AG08396 (cell line): ENCODE measurements around the gene ASIC5.
"Not testable (repeated sequence)": the region's sequence is repeated elsewhere in the genome, so short reads cannot be mapped to it uniquely, and the experiment has no call there.

Experiments used
- DNase-seq: peaks from one replicate; pipeline ENCODE4 v3.0.0; 2012; ENCODE audit warnings: low spot score, mixed read lengths

ASIC5 gene, protein sequence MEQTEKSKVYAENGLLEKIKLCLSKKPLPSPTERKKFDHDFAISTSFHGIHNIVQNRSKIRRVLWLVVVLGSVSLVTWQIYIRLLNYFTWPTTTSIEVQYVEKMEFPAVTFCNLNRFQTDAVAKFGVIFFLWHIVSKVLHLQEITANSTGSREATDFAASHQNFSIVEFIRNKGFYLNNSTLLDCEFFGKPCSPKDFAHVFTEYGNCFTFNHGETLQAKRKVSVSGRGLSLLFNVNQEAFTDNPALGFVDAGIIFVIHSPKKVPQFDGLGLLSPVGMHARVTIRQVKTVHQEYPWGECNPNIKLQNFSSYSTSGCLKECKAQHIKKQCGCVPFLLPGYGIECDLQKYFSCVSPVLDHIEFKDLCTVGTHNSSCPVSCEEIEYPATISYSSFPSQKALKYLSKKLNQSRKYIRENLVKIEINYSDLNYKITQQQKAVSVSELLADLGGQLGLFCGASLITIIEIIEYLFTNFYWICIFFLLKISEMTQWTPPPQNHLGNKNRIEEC

DNA sequence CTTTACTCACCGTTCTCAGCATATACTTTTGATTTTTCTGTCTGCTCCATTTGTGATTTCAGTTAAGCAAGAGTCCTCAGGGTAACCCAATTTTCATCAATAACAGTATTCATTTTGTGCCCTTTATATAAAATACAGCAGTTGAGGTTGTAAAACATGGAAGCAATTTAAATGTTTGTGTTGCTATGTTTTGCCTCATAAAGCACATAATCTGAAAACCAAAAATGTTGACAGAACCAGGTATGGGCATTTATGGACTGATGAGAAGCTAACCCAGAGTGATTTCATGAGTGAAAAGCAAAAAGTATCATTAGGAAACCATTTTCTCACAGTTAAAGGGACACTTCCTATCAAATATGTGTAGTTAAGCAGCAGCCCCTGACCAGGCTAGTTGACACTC is at the start of gene ASIC5:
Gene ASIC5, minus strand, starts transcription at position 101 of the 400 bp plus-strand sequence. Its CDS starts 51 bp downstream, at position 50.
- no peak for DNase-seq

DNA sequence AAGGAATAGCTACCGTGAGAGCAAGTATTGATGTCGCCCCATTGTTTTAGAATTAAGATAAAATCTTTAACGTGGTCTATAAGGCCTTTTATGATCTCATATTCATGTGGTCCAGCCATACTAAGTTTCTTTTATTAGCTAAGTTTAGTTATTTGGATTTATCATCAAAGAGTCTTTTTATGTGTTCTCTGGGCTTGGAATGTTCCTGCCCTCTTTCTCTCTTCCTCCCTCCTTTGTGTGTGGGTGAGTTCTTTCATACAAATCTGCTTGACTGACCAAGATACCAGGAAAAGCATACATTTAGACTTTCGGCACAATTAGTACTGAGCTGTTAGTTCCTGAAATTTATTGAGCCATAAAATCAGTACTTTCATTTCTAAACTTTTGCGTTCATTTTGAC is 48.7 kb upstream of the ASIC5 start:
- no peak for DNase-seq

DNA sequence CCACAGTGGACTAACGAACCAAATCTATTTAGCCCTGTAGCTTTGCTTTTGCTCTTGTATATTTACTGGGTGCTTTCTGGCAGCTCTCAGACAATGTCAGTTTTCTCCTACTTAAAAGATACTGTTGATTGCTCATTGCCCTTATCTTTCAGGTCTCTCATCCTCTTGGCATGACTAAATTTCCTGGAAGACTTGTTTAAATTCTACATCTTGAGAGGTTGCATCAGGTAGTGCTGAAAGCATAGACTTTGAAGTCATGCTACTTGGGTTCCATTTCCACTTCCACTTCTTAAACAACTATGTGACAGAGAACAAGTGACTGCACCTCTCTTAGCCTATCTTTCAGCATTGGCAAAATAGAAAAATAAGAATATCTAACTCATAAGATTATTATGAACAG is 45.8 kb upstream of the ASIC5 start:
- no peak for DNase-seq

DNA sequence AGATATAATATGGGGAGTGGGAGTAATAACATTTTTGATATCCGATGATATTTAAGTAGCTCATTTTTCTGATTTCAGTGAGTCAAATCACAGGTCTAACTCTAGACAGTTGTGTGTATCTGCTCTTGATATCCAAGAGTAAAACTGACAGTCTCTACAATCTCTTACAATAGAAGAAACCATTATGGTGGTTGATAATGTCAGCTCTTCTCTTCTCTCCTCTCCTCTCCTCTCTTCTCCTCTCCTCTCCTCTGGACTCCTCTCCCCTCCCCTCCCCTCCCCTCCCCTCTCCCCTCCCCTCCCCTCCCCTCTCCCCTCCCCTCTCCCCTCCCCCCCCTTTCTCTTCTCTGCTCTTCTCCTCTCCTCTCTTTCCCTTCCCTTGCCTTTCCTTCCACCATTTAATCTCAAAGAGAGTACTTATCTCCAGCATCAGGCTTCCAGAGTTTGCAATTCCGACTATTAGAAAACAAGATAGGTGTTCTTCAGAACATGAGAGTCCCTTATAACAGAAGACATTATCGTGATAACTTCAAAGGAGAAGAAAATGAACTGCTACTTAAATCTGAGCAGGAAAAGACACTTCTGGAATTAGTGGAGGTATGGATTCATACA is 43.6 kb upstream of the ASIC5 start:
- no peak for DNase-seq

DNA sequence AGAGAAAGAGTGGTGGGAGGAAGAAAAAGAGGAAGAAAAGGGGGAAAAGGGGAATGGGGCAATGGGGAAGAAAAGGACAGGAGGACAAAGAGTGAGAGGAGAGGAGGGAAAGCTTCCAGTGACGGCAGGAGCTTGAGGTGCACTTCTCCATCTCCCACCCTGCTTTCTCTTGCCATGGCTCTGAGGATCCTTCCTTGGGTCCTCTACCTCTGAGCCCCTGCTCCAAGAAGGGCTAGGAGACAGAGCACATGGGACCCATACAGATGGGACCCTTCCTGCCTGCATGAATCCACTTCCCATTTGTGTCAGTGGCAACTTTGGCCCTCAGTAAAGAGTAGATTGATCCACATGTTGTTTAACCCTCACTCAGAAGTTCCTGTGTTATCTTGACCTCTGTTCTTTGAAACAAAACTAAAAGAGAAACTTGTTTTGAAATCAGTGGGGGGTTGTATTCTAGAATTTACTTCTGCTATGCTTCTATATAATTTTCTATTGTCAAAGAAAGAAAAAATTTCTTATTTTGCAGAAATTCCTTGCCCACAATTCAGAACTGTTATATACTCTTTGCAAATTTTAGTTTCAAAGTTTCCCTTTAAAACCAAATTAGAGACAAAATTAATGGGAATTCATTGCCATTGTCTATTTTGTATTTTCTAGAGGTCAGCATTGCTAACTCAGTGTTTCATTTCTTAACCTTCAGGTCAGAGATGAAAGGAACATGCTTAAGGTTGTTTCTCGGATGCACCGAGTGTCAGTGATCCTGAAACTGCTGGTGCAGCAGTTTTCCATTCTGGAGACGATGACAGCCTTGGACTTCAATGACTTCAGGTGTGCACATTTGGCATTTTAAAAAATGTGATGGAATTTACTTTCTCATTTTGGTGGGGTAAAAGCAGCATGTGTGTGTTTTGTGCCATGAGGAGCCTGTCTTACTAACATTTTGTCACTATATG is 42.4 kb upstream of the ASIC5 start:
- no peak for DNase-seq

DNA sequence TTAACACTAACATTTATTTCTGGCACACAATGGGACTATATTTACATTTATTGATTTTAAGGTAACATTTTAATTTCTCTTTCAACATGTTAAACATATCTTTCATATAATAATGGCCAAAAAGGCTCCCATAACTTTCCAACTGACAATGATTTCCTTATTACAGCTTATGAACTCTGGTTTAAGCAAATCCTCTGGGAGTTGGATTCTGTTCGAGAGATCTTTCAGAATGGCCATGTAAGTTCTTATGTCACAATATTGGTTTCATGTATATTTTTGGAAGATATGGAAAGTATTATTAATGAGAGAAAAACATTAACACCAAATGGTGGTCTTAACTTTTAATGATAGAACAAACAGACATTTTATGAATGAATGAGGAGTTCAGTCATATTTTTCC is 41.5 kb upstream of the ASIC5 start:
- no peak for DNase-seq

DNA sequence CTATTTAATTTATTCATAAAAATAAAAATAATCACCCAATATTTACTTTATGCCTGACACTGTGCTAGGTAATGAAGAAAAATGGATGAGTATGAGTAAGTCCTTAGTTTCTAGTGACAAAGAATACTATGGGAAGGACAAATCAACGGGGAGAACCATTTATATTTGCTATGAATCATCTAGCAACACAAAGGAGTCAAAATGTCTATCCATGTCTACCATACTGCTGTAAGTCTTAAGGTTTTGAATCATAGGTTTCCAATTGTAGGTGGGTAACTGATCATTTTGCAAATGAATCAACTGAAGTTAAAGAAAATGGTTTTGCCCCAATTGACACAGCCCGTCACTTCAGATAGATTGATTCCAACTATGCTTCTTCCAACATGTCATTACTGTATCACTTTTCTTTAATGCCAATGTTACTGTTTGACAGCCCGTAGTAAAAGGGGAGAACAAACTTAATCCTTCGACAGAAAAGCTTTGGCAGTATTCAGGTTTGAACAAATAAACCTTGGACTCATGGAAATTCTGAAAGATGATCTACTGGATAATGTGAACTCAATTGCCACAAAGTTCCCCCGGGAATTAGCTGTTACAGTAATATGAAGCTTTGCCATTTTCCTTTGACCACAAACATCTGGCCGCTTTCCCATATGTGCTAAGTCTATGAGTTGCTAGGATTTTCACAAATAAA is 40.6 kb upstream of the ASIC5 start:
- DNase-seq: peak; percentile 75

DNA sequence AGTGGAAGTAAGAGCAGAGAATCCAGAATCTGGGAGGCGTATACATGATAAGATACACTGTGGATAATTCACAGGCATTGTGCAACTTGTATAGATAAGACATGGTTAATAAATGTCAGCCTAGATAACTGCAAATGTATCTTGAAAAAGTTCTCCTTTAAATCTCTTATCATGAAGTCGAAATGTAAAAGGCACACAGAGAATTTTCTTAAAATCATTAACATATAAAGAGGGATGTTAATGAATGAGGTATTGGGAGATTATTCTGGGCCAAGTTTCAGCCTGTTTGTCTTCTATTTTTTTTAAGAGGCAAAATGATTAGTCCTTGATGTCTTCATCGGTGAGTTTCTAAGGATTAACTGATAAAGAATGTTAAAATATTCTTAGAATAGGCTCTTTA is 38.3 kb upstream of the ASIC5 start:
- DNase-seq: no peak

DNA sequence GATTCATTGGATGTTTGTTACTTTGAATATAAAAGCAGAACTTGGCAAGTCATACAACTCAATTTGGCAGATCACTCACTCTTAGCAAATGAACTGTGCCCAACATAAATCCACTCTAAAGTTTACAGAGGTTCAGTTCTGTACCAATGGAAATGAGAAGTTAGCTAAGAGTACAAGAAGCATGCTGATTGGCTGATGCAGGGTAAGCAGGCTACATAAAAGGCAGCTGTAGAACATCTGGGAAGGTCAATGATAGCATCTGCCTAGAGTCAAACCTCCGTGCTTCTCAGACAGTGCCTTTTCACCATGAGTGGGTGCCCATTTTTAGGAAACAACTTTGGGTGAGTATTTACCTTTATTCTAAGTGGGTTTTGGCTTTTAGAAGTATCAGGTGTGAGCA is 37.4 kb upstream of the ASIC5 start, which contains the start of gene TDO2:
Gene TDO2, plus strand, starts transcription at position 244 of the 400 bp plus-strand sequence. Its CDS starts 63 bp downstream, at position 307.
- no peak for DNase-seq

DNA sequence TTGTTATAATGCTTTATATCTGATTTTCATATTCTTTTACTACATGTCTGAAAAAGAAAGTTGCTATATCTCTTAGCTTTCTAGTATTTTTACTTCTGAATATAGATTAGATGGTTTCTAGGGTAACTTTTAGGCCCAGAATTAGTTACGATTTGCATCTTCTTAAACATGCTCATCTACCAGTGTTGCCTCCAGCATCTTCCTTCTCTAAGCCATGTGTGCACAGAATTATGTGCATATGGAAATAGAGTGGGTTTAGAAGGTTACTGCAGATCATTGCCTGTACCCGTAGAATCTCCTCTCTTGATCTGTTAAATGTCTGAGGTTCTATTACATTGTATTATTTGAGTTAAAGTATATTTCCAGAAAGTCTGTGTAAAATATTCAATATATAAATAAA is 34.9 kb upstream of the ASIC5 start:
- DNase-seq: no peak

DNA sequence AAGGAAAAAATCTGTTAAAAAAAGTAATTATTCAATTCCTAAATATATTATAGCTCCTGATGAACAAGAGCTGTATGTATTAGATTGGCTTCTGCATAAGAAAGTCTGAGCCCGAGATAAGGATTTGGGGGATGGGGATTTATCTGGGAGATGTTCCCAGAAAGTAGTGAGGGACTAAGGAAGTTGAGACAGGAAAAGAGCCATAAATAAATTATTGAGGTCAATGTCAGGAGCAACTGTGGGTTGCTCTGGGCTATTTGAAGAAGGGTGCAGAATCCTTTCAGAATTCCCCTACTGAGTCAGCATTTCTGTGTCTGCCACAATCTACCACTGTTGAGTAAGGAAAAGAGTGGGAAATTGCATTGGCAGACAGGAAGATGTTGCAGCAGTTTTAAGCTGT is 34.3 kb upstream of the ASIC5 start:
- no peak for DNase-seq

DNA sequence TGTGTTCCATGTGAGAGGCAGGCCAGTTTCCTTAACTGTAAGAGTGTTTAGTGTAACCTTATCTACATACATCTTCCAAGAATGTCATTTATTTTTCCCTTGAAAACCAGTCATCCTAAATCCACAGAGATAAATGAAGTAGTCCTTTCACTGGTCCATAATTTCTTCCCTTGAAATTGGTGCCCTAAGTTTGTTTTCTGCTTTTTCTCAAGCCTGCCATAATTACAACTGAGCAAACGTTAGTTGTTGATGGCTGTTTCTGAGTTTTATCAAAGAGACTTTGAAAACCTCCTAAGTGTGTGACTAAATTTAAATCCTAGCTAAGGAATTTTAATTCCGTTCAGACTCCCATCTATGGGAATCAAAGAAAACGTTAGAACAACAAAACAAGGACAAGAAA is 33.8 kb upstream of the ASIC5 start:
- no peak for DNase-seq

DNA sequence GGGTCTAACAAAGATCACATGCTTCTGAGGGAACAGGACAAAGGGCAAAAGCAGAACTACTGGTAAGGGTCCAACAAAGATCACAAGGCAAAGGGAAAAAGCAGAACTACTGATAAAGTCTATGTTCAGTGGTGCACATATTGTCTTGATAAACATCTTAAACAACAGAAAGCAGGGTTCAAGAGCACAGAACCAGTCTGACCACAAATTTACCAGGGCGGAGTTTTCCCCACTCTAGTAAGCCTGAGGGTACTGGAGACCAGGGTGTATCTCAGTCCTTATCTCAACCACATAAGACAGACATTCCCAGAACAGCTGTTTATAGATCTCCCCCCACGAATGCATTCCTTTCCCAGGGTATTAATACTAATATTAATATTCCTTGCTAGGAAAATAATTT is 32.3 kb upstream of the ASIC5 start:
- not testable (repeated sequence) for DNase-seq

DNA sequence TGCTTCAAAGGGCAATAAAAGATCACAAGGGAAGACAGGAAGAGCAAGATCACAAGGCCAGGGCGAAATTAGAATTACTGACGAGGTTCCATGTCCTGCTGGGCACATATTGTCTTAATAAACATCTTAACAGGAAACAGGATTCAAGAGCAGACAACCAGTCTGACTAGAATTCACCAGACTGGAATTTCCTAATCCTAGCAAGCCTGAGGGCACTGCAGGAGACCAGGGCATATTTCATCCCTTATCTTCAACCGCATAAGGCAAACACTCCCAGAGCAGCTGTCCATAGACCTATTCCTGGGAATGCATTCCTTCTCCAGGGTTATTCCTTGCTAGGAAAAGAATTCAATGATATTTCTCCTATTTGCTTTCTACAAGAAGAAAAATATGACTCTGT is 25.0 kb upstream of the ASIC5 start:
- no peak for DNase-seq

DNA sequence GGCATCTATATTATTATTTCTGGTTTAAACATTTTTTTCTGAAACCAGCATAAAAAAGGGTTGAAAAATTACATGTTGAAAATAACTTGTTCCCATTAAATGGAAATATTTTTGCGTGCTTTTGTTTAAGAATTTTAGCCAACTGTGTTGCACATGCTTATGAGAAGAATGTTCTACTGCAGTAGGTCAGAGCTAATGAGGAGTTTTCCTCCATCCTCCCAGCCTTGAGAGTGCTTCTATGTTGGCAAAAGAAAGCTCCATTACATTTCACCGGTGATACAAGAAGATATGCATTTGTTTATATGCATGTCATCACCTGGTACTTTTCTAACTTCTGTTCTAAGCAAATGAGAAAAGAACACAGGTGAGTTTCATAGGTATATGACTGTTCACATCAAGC is 23.9 kb upstream of the ASIC5 start:
- DNase-seq: no peak

DNA sequence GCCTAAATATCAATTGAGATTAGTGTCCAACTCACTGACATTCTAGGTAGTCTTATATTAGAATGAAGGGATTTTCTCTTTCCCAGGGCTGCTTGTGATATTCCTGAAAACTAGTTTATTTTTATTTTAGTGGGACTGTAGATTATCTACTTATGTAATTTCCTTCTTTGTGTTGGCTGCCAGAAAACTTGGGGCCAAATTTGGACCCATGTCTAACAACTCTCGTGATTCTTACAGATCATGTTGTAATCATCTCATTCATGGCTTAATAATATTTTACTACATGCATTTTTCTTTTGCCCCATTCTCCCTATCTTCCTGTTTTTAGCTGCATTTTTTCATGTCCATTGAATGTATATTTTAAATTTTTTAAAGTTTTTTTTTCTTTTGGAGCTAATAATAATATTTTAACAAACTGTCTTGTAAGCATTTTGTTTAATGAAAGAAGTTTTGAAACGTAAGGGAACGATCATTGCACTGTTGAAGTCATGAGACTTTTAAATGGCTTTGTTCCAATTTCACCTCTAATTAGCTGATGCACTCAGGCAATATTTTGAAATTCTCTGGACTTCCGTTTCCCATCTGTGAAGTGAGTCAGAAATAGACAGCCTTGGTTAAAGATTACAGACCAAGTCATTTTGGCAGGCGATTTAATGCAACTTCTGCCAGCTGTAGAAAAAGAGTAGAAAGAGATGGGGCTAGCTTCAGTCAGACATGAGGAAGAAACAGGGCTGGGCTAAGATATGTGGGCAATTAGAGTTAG is 23.1 kb upstream of the ASIC5 start:
- DNase-seq: peak; percentile 36

DNA sequence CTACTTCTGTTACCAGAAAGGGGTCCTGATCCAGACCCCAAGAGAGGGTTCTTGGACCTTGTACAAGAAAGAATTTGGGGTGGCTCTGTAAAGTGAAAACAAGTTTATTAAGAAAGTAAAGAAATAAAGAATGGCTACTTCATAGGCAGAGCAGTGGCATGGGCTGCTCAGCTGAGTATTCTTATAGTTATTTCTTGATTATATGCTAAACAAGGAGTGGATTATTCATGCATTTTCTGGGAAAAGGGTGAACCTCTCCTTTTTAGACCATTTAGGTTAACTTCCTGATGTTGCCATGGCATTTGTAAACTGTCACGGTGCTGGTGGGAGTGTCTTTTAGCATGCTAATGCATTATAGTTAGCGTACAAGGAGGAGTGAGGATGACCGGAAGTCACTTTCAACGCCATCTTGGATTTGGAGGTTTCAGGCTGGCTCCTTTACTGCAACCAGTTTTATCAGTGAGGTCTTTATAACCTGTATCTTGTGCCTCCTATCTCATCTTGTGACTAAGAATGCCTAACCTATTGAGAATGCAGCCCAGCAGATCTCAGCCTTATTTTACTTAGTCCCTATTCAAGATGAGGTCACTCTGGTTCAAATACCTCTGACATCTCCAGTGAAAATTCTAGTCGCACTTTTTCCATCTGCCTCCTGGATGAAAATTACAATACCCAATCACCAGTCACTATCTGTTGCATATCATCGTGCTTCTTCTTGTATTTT is 21.9 kb upstream of the ASIC5 start:
- no peak for DNase-seq

DNA sequence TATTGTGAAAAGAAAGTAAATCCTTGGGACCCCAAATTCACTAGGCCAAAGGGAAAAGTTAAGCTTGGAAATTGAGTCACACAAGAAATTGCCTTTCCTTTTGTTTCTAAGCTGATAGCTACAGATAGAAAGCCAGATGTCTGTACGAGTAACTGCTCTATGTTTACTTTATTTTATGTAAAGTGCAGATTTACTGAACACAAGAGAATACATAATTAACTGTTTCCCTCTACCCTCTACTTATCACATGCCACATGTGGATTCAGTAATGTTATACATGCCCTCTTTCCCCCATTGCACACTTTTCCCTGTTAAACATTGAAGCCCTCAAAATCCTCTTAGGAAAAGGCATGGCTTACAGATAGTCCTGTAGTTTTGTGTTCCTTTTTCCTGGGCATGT is 21.0 kb upstream of the ASIC5 start:
- no peak for DNase-seq

DNA sequence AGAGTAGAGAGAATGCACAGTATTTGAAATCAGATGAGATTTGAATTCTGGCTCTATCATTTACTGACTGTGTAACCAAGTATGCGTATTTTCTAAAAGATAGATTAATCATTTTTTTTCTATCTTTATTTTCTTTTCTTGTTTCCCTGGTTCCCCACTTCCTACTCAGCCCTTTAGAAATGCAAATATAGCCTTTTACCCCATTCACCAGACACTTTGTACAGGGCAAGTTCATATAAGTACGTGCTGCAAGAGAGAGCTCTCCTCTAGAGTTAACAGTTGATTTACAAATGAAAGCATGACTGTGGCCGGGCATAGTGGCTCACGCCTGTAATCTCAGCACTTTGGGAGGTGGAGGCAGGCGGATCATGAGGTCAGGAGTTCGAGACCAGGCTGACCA is 19.6 kb upstream of the ASIC5 start:
- DNase-seq: no peak

DNA sequence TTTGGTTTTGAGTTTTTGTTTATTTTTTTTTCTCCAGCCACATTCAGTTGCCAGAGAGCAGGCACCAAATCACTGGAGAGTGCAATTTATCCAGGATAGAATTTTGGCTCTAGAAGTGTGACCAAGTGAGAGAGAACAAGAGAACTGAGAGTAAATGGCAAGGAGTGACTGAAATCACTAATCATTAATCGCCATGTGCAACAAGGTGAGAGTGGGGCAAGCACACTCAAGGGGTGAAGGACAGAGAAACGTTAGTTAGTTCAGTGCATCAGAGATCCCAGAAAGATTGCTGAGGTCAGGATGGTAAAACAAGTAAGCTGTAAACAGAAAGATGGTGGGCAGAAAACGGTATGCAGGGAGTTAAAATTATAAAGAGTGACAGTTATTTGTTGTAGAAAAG is 17.8 kb upstream of the ASIC5 start:
- no peak for DNase-seq
